Measurements from ENCODE around the gene C3orf20. TPM values are rescaled to one million over a fixed set of nuclear protein-coding genes. Genes with fewer than 3 reads are reported as not detected.

The C3orf20 gene
- total and polyA plus RNA-seq, 2 of the 4 experiments (the other 2 are of a cell fraction): not detected

DNA sequence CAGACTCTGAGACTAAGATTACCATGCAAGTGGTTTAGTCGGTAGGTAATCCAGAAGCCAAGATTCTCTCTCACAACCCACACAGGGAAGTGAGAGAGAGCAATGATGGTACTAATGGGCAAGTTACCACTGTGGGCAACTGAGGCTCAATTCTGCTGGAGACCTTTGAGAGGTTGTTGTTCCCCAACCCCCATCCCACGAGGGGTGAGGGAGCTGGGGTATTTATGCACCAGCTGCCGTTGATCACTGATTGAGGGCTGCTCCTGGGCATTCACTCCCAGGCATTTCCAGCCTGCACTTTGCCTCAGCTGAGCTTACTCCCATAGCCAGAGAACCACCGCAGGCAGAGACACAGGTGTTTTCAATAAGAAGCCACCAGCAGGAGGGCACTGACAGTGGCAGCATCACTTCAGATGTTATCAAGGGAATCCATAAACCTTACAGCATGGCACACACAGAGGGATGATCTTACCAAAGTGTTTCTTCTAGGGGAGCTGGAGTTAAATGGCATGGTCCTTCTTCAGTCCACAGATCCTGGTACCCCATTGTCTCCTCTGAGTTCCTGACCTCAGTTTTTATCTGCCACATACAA lies 38.3 kb upstream of the C3orf20 start:
- H4K91ac ChIP-seq (ENCODE audit: insufficient read depth, low read depth, low read length): no peak overlapping the region
- no peak overlapping the region for H3K18ac ChIP-seq (ENCODE audit: low read depth, low read length)
- peak overlapping the region; percentile 3 for H2AK9ac ChIP-seq (replicated peaks; ENCODE audit: low read depth, low read length, poor library complexity)
- ChIA-PET POLR2A (ENCODE audit: unreplicated experiment) (no interaction called here), CTCF (no interaction called here)
- H3K79me1 ChIP-seq (ENCODE audit: low read depth in 1 of 2, low read length in 2 of 2): no peaks in the 10 kb centered on the region
- no peak overlapping the region for H3K27ac ChIP-seq (ENCODE audit: insufficient read depth, low read length)
- no peak overlapping the region for H2BK15ac ChIP-seq (ENCODE audit: low read depth, low read length)
- no peak overlapping the region for H4K5ac ChIP-seq (ENCODE audit: low read depth, low read length)
- no peak overlapping the region for H3K56ac ChIP-seq (ENCODE audit: extremely low read depth, insufficient read depth, low read length)
- H3K9me1 ChIP-seq (ENCODE audit: insufficient read depth, low read length): no peaks in the 10 kb centered on the region; the same call in none of the 2 replicates
- H4K20me1 ChIP-seq (ENCODE audit: insufficient read depth, low read length): no peaks in the 10 kb centered on the region
- H3K27me3 ChIP-seq (ENCODE audit: control insufficient read depth, insufficient read depth, low read length): peaks cover 7% of the 10 kb centered on the region; the same call in 1 of the 2 replicates
- no peak overlapping the region for H3K23ac ChIP-seq (ENCODE audit: low read depth, low read length)
- H2BK5ac ChIP-seq (ENCODE audit: low read depth, low read length, poor library complexity, severe bottlenecking): no peak overlapping the region
- no TSS peak for BruUV-seq (replicated peaks)
- WGBS, 2 experiments (ENCODE audit: extremely low coverage in 2 of 2, insufficient read length in 1 of 2): no CpG with 5 or more reads among the region's 4 CpGs
- H2BK20ac ChIP-seq (ENCODE audit: low read depth, low read length): no peak overlapping the region
- no peak overlapping the region for H3K4ac ChIP-seq (ENCODE audit: low read depth, low read length)
- H2AK5ac ChIP-seq (ENCODE audit: low read depth, low read length): no peak overlapping the region
- no peak for ATAC-seq (ENCODE audit: low read depth)
- H2AFZ ChIP-seq (replicated peaks; ENCODE audit: low read length, poor library complexity): no peak overlapping the region
- H3K36me3 ChIP-seq (ENCODE audit: control insufficient read depth, insufficient read depth, low read length): no peaks in the 10 kb centered on the region
- TF ChIP-seq MXI1 (IDR thresholded peaks at IDR 0.05; ENCODE audit: borderline replicate concordance, low read depth, low read length) (no peak), CHD1 (IDR thresholded peaks at IDR 0.05; ENCODE audit: low read depth, low read length) (no peak), RAD21 (IDR thresholded peaks at IDR 0.05; ENCODE audit: low read length) (no peak), FOS (IDR thresholded peaks at IDR 0.05; ENCODE audit: low read depth, low read length) (no peak), POLR2A (IDR thresholded peaks at IDR 0.05; ENCODE audit: low read depth, low read length) (no peak), MAZ (IDR thresholded peaks at IDR 0.05; ENCODE audit: borderline replicate concordance, low read depth, low read length) (no peak), RCOR1 (IDR thresholded peaks at IDR 0.05; ENCODE audit: insufficient replicate concordance, low read length) (no peak), MAFK (IDR thresholded peaks at IDR 0.05; ENCODE audit: low read depth, low read length) (no peak), RFX5 (IDR thresholded peaks at IDR 0.05; ENCODE audit: low read depth, low read length) (no peak), NFE2L2 (IDR thresholded peaks at IDR 0.05; ENCODE audit: low read depth, low read length) (no peak), CEBPB (IDR thresholded peaks at IDR 0.05; ENCODE audit: low read depth, low read length) (no peak), BHLHE40 (IDR thresholded peaks at IDR 0.05; ENCODE audit: low read depth, low read length) (no peak)
- TF ChIP-seq, protein P1, sequence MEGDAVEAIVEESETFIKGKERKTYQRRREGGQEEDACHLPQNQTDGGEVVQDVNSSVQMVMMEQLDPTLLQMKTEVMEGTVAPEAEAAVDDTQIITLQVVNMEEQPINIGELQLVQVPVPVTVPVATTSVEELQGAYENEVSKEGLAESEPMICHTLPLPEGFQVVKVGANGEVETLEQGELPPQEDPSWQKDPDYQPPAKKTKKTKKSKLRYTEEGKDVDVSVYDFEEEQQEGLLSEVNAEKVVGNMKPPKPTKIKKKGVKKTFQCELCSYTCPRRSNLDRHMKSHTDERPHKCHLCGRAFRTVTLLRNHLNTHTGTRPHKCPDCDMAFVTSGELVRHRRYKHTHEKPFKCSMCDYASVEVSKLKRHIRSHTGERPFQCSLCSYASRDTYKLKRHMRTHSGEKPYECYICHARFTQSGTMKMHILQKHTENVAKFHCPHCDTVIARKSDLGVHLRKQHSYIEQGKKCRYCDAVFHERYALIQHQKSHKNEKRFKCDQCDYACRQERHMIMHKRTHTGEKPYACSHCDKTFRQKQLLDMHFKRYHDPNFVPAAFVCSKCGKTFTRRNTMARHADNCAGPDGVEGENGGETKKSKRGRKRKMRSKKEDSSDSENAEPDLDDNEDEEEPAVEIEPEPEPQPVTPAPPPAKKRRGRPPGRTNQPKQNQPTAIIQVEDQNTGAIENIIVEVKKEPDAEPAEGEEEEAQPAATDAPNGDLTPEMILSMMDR (conservative IDR thresholded peaks at IDR 0.05; ENCODE audit: low read depth, low read length): no peak
- TF ChIP-seq, protein P2, sequence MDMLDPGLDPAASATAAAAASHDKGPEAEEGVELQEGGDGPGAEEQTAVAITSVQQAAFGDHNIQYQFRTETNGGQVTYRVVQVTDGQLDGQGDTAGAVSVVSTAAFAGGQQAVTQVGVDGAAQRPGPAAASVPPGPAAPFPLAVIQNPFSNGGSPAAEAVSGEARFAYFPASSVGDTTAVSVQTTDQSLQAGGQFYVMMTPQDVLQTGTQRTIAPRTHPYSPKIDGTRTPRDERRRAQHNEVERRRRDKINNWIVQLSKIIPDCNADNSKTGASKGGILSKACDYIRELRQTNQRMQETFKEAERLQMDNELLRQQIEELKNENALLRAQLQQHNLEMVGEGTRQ (IDR thresholded peaks at IDR 0.05; ENCODE audit: low read depth, low read length): no peak
- dilution Hi-C loops (cut with HindIII; ENCODE audit: low sequenced_read_pairs, unreplicated experiment) (no loop called here), intact Hi-C loops (cut with micrococcal nuclease) (no loop called here), in situ Hi-C loops (cut with MboI; ENCODE audit: low sequenced_read_pairs) (no loop called here)
- no peak overlapping the region for H3K4me2 ChIP-seq (ENCODE audit: low read depth, low read length)
- no peak overlapping the region for H4K8ac ChIP-seq (ENCODE audit: low read depth in 2 of 2, low read length in 2 of 2)
- no peaks in the 10 kb centered on the region for H3K4me1 ChIP-seq (ENCODE audit: control insufficient read depth, insufficient read depth, low read length)
- no peak for DNase-seq
- H3K4me3 ChIP-seq (ENCODE audit: insufficient read depth, low read depth, low read length): no peak overlapping the region
- no peaks in the 10 kb centered on the region for H3K9me3 ChIP-seq (ENCODE audit: control insufficient read depth, insufficient read depth, low read length)
- no peak overlapping the region for H3K9ac ChIP-seq (ENCODE audit: low read depth, low read length)
- no peak overlapping the region for H3K14ac ChIP-seq (replicated peaks; ENCODE audit: low read depth, low read length)
- no peak overlapping the region for H2BK120ac ChIP-seq (ENCODE audit: low read depth, low read length)
